Neutrophil (primary cell): ENCODE measurements around the gene IL1RAPL2.

Source experiments
- H3K27ac ChIP-seq: fragments of 200-600 bp; sonication (generic); 2 replicates; pipeline ENCODE4 v1.5.1; 2016; ENCODE audit warnings: mild to moderate bottlenecking, moderate library complexity
- H3K27me3 ChIP-seq: fragments of 200-600 bp; sonication (generic); 2 replicates; pipeline ENCODE4 v1.6.0; 2016; ENCODE audit warnings: mild to moderate bottlenecking
- H3K36me3 ChIP-seq: fragments of 200-600 bp; sonication (generic); 2 replicates; pipeline ENCODE4 v1.5.1; 2017
- H3K4me1 ChIP-seq, 2 experiments: fragments of 200-600 bp in 1 of 2; sonication (generic) in 1 of 2; 1 replicate in 1 of 2; 2 replicates in 1 of 2; pipeline versions ENCODE4 v1.5.1 to v1.6.1; 2013 to 2016; ENCODE audit warnings: low read depth in 1 of 2, low read length in 1 of 2, mild to moderate bottlenecking in 1 of 2, moderate library complexity in 1 of 2; ENCODE audit not compliant: control insufficient read depth in 1 of 2, insufficient read depth in 1 of 2
- H3K4me3 ChIP-seq, 2 experiments: fragments of 200-600 bp in 1 of 2; sonication (generic) in 1 of 2; 1 replicate in 1 of 2; 2 replicates in 1 of 2; pipeline ENCODE4 v1.5.1; 2013 to 2016; ENCODE audit warnings: low read depth in 1 of 2, low read length in 1 of 2, mild to moderate bottlenecking in 1 of 2, moderate library complexity in 1 of 2
- H3K9me3 ChIP-seq: fragments of 200-600 bp; sonication (generic); 2 replicates; pipeline ENCODE4 v1.5.1; 2016
- TF ChIP-seq, protein P1 (sequence below): fragments of 200-600 bp; sonication (generic); IDR thresholded peaks from 2 replicates; pipeline ENCODE4 v1.5.1; 2016; ENCODE audit warnings: antibody characterized with exemption

The IL1RAPL2 gene

DNA sequence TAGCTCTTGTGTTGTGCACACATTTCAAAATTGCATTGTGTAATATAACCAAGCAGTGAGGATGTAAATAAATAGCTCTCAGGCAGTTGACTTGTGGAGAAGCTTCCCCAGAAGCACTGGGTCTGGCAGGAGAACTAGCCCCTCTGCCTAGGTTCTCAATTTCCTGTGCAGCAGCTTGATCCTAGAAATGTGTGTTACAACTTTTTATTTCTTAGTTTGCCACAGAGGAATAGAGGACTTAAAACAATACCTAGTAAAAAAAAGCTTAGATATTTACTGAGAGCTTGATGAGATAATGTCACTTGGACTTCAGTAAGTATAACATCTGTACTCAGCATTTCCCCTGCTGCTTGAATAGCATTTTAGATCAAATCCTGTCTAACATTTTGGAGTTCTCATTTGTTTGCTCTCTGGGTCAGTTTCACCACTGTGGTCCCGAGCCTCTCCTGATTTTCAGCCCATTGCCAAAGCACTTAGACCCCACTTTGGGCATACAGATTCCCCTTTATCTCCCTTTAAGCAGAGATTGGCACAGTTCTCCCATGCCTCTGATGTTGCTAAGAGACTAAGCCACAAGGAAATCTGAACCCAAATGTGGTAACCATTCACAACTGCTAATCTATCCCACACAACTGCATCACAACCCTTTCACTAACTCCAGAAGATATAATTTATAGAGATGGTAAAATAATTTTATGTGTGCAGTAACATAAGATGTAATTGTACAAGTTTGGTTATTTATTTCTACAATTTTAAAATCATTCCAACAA, 1158.2 kb downstream of the IL1RAPL2 start:
- Histone ChIP-seq H3K4me1 (no peaks in the 10 kb centered on the region), H3K27ac (no peak overlapping the region), H3K4me3 (no peak overlapping the region), H3K27me3 (no peaks in the 10 kb centered on the region), H3K9me3 (no peaks in the 10 kb centered on the region), H3K36me3 (no peaks in the 10 kb centered on the region)
- TF ChIP-seq, protein P1, sequence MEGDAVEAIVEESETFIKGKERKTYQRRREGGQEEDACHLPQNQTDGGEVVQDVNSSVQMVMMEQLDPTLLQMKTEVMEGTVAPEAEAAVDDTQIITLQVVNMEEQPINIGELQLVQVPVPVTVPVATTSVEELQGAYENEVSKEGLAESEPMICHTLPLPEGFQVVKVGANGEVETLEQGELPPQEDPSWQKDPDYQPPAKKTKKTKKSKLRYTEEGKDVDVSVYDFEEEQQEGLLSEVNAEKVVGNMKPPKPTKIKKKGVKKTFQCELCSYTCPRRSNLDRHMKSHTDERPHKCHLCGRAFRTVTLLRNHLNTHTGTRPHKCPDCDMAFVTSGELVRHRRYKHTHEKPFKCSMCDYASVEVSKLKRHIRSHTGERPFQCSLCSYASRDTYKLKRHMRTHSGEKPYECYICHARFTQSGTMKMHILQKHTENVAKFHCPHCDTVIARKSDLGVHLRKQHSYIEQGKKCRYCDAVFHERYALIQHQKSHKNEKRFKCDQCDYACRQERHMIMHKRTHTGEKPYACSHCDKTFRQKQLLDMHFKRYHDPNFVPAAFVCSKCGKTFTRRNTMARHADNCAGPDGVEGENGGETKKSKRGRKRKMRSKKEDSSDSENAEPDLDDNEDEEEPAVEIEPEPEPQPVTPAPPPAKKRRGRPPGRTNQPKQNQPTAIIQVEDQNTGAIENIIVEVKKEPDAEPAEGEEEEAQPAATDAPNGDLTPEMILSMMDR: no peak

DNA sequence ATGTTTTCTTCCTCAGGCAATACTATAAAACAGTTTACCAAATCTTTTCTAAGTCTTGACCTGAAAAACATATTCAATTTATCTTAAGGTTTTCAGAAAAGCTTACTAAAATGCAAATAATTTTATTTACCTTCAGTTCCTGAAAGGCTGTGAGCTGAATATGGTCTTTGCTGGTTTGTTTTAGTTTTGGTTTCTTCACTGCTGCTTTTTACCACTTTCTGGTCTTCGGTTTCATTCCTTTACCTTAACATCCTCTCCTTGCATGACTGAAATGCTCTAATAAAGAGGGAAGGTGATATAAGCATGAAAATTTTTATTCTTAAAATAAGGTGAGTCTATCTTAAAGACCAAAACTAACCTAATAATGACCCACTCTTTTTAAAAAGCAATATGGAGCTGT, 1159.2 kb downstream of the IL1RAPL2 start:
- Histone ChIP-seq H3K27ac (no peak overlapping the region), H3K4me1 (no peaks in the 10 kb centered on the region), H3K36me3 (no peaks in the 10 kb centered on the region), H3K9me3 (no peaks in the 10 kb centered on the region), H3K27me3 (no peaks in the 10 kb centered on the region), H3K4me3 (no peak overlapping the region)
- TF ChIP-seq, protein P1: no peak

DNA sequence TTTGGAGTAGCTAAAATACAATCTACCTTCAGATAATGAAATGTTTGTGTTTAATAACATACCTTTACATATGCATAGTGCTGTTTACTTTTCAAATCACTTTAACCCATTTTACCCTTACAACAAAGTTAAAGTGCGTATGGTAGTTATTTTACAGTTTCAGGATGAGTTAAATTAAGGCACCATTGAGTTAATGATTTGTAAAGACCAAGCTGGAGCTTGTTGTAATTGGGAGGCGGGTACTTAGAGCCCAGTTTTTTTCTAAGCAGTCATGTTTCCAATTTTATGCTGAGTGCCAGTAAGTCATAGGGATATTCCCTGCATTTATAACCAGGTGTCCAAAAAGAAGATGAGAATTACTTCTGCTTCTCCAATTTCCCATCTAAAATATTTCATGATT, 1172.2 kb downstream of the IL1RAPL2 start:
- no peaks in the 10 kb centered on the region for H3K36me3 ChIP-seq
- no peaks in the 10 kb centered on the region for H3K9me3 ChIP-seq
- H3K27ac ChIP-seq: no peak overlapping the region
- no peaks in the 10 kb centered on the region for H3K4me1 ChIP-seq
- H3K4me3 ChIP-seq: no peak overlapping the region
- TF ChIP-seq, protein P1: no peak
- H3K27me3 ChIP-seq: no peaks in the 10 kb centered on the region

DNA sequence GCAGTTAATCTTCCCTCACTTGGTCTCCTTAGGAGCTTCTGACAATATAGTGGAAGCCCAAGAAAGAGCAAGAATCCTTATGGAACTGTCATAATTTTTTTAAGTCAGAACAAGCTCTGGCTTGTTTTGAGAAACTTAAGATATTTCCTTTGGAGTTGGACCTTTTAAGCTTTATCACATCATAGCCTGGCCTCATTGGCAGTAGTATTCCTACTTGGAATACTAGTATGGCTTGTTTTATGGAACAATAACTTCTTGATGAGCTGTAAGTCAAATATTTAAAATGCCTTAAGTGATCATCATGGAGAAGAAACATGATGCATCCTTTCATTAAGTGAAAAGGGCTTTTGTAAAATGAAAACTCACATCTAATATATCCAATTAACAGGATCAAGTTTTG, 1178.3 kb downstream of the IL1RAPL2 start:
- Histone ChIP-seq H3K36me3 (no peaks in the 10 kb centered on the region), H3K4me1 (no peaks in the 10 kb centered on the region), H3K9me3 (no peaks in the 10 kb centered on the region), H3K4me3 (no peak overlapping the region), H3K27ac (no peak overlapping the region), H3K27me3 (no peaks in the 10 kb centered on the region)
- TF ChIP-seq, protein P1: no peak

DNA sequence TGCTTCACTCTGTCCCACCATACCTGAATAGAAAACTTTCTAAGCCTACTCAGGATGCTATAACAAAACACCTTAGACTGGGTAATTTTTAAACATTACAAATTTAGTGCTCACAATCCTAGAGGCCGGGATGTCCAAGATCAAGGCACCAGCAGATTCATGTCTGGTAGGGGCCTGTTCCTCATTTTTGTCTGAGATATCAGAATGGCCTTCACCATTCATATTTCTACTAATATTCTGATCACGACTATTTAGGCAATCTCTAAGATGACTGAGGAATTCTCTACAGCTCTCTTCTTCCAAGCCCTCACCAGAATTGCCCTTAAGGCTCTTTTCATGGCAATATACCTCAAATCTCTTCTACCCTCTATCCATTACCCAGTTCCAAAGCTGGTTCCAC, 1178.9 kb downstream of the IL1RAPL2 start:
- H3K27ac ChIP-seq: no peak overlapping the region
- H3K27me3 ChIP-seq: no peaks in the 10 kb centered on the region
- no peak overlapping the region for H3K4me3 ChIP-seq
- H3K9me3 ChIP-seq: no peaks in the 10 kb centered on the region
- no peaks in the 10 kb centered on the region for H3K36me3 ChIP-seq
- no peaks in the 10 kb centered on the region for H3K4me1 ChIP-seq
- TF ChIP-seq, protein P1: no peak
